A549 treated with RU486 at 1 μM for 4 hours (cell line): ENCODE measurements around the gene GSG1. TPM values are rescaled to one million over a fixed set of nuclear protein-coding genes. Genes with fewer than 3 reads are reported as not detected.

ENCODE experiments used
- total RNA-seq: library from RNA; stranded (reverse); fragments of 200-300 nt; extraction: Qiagen RNA extraction; gene quantifications from 5 replicates; pipeline ENCODE4 v1.2.3, GENCODE V29; 2022; ENCODE audit warnings: low read depth

Gene GSG1
- 0.15 to 0.28 TPM (median 0.27 TPM) in 5 replicates for total RNA-seq

DNA sequence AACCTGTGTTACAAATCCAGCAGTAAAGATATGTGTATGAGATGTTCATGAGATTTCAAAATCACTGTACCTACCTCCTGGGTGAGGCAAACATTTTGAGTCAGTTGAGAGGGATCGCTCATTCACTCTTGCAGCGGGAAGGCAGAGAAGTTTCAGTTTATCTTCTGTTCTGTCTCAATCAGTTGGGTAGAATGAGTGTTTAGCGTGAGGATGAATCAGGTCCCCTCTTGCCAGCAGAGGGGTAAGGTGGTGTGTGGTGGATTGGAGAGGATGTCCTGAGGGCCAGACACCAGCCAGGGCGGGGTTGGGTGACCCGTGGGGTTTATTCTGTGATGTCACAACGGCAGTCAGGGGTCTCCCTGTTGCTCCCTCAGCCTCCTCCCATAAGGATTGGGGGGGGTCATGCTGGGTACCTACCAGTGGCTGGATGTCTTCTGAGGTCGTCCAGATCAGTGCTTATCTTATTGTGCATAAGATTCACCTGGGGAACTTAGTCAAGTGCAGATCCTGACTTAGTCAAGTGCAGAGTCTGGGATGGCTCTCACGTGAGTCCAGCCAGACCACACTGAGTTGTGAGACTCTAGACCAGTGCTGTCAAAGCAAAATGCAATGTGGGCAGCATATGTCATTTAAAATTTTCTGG lies at the start of gene GSG1:
TSS of gene GSG1 (minus strand) at position 277 of the 643 bp plus-strand sequence. CDS start at position 122, 155 bp downstream.

GRCh38 chr12:13044002-13044905 lies 59.2 kb downstream of the GSG1 start, which contains the start of gene FAM234B:
Gene FAM234B (plus strand): TSS chr12:13044381. CDS start chr12:13044404, 23 bp downstream.

Other genes starting within 250 kb of the GSG1 start
- 250 to 405 TPM (median 359 TPM) in 5 replicates for gene GPRC5A, start 212.1 kb downstream of the GSG1 start, total RNA-seq
- not detected in 5 replicates for gene GPRC5D, start 151.5 kb downstream of the GSG1 start, total RNA-seq
- gene HEBP1, start 103.4 kb downstream of the GSG1 start, total RNA-seq, result 51.6 to 66.0 TPM (median 54.1 TPM) in 5 replicates
- 2.7 to 4.3 TPM (median 4.1 TPM) in 5 replicates for gene FAM234B, start 59.3 kb downstream of the GSG1 start, total RNA-seq
- gene EMP1, start 93.1 kb upstream of the GSG1 start, total RNA-seq, result 88.1 to 104 TPM (median 93.2 TPM) in 5 replicates